SU-DHL-6 (cell line): Measurements from ENCODE around the gene CNKSR1.

Experiments
- H2AFZ ChIP-seq: fragments of 200-600 bp; sonication (generic); 2 replicates; pipeline ENCODE4 v1.6.1; 2014; ENCODE audit warnings: low read depth, mild to moderate bottlenecking, moderate library complexity, mixed read lengths, antibody characterized with exemption, low read length; ENCODE audit not compliant: severe bottlenecking
- H3F3A ChIP-seq: fragments of 200-600 bp; shearing (Covaris generic); 2 replicates; pipeline ENCODE4 v1.6.0; 2016; ENCODE audit warnings: antibody characterized with exemption, mild to moderate bottlenecking; ENCODE audit not compliant: insufficient read depth
- H3K27ac ChIP-seq: fragments of 200-600 bp; sonication (generic); 2 replicates; pipeline ENCODE4 v1.5.1; 2016; ENCODE audit warnings: low read depth, mild to moderate bottlenecking, low read length, moderate library complexity, mixed read lengths
- H3K27me3 ChIP-seq: fragments of 200-600 bp; sonication (generic), shearing (Covaris generic); 2 replicates; pipeline ENCODE4 v1.6.0; 2014; ENCODE audit warnings: mild to moderate bottlenecking, low read length
- H3K36me3 ChIP-seq: fragments of 200-600 bp; sonication (generic); 2 replicates; pipeline ENCODE4 v1.6.1; 2014; ENCODE audit warnings: mild to moderate bottlenecking, low read length, mixed read lengths
- H3K4me2 ChIP-seq: fragments of 300-600, 200-600 bp; shearing (Covaris generic), sonication (generic); 2 replicates; pipeline ENCODE4 v1.6.0; 2014; ENCODE audit warnings: low read length, low read depth, mild to moderate bottlenecking; ENCODE audit not compliant: poor library complexity, severe bottlenecking
- H3K4me3 ChIP-seq: fragments of 200-600 bp; sonication (generic); 2 replicates; pipeline ENCODE4 v1.5.1; 2014; ENCODE audit warnings: antibody characterized with exemption, low read length, mild to moderate bottlenecking, mixed read lengths; ENCODE audit not compliant: insufficient read depth, poor library complexity, severe bottlenecking
- H3K79me2 ChIP-seq: fragments of 200-600 bp; sonication (generic); 2 replicates; pipeline ENCODE4 v1.6.1; 2014; ENCODE audit warnings: mild to moderate bottlenecking, low read length, moderate library complexity; ENCODE audit not compliant: insufficient read depth
- H3K9ac ChIP-seq: fragments of 200-600 bp; sonication (generic); 2 replicates; pipeline ENCODE4 v1.7.0; 2014; ENCODE audit warnings: mild to moderate bottlenecking, low read length
- H3K9me2 ChIP-seq: fragments of 200-600 bp; sonication (generic); replicated peaks from 2 replicates; pipeline ENCODE4 v1.6.1; 2014; ENCODE audit warnings: low read length; ENCODE audit not compliant: insufficient read depth
- H3K9me3 ChIP-seq: fragments of 200-600 bp; sonication (generic); 2 replicates; pipeline ENCODE4 v1.6.1; 2014; ENCODE audit warnings: low read length, mixed read lengths; ENCODE audit not compliant: insufficient read depth
- H4K20me1 ChIP-seq: fragments of 200-600 bp; sonication (generic); 2 replicates; pipeline ENCODE4 v1.6.1; 2014; ENCODE audit warnings: low read depth, mild to moderate bottlenecking, antibody characterized with exemption, low read length, moderate library complexity, mixed read lengths
- CTCF ChIP-seq: fragments of 200-600 bp; sonication (generic); IDR thresholded peaks from one replicate; pipeline ENCODE4 v1.5.1; 2017; ENCODE audit warnings: antibody characterized with exemption, mild to moderate bottlenecking, low read length, moderate library complexity; ENCODE audit not compliant: insufficient read depth, poor library complexity, severe bottlenecking
- EZH2phosphoT487 ChIP-seq: fragments of 200-600 bp; sonication (generic), shearing (Covaris generic); conservative IDR thresholded peaks from 2 replicates; pipeline ENCODE4 v1.6.1; 2018; ENCODE audit warnings: mild to moderate bottlenecking, antibody characterized with exemption, low read length, moderate library complexity, mixed read lengths

Gene CNKSR1

GRCh38 chr1:26158908-26159742, 18.2 kb upstream of the CNKSR1 start, which contains the start of gene FAM110D:
Gene FAM110D, plus strand, starts transcription at chr1:26159079. Its CDS starts 2,213 bp downstream, at chr1:26161292.
- Histone ChIP-seq H3K27me3 (no peaks in the 10 kb centered on the region), H3K4me2 (no peak within 1 kb of the TSS), H3K36me3 (no peaks in the 10 kb centered on the region), H2AFZ (no peak within 1 kb of the TSS), H3K27ac (no peak within 1 kb of the TSS), H3K4me3 (no peak within 1 kb of the TSS), H3K9ac (no peak within 1 kb of the TSS), H3K9me3 (no peaks in the 10 kb centered on the region), H3F3A (no peaks in the 10 kb centered on the region), H3K9me2 (no peaks in the 10 kb centered on the region), H4K20me1 (no peaks in the 10 kb centered on the region), H3K79me2 (no peaks in the 10 kb centered on the region)
- no peak for TF ChIP-seq CTCF
- TF ChIP-seq EZH2phosphoT487 = no peak

GRCh38 chr1:26159743-26160039, 17.6 kb upstream of the CNKSR1 start:
- Histone ChIP-seq H4K20me1 (no peaks in the 10 kb centered on the region), H3K9ac (no peak overlapping the region), H3K4me3 (no peak overlapping the region), H3K79me2 (no peaks in the 10 kb centered on the region), H3K36me3 (no peaks in the 10 kb centered on the region), H2AFZ (no peak overlapping the region), H3K27ac (no peak overlapping the region), H3K9me2 (no peaks in the 10 kb centered on the region), H3K9me3 (no peaks in the 10 kb centered on the region), H3K27me3 (no peaks in the 10 kb centered on the region), H3K4me2 (no peak overlapping the region), H3F3A (no peaks in the 10 kb centered on the region)
- TF ChIP-seq CTCF (no peak), EZH2phosphoT487 (no peak)

- H3K9me2 ChIP-seq = no peaks in the 10 kb centered on the region
- no peaks in the 10 kb centered on the region for H3K36me3 ChIP-seq
- no peak overlapping the region for H3K4me2 ChIP-seq
- no peaks in the 10 kb centered on the region for H3K9me3 ChIP-seq
- H3K4me3 ChIP-seq = no peak overlapping the region
- H2AFZ ChIP-seq = no peak overlapping the region
- no peaks in the 10 kb centered on the region for H3K27me3 ChIP-seq
- no peaks in the 10 kb centered on the region for H3K79me2 ChIP-seq
- no peak for TF ChIP-seq EZH2phosphoT487
- TF ChIP-seq CTCF = no peak
- H3K9ac ChIP-seq = no peak overlapping the region
- H3F3A ChIP-seq = no peaks in the 10 kb centered on the region
- H4K20me1 ChIP-seq = no peaks in the 10 kb centered on the region
- no peak overlapping the region for H3K27ac ChIP-seq
Observed at GRCh38 chr1:26160527-26161414, 16.5 kb upstream of the CNKSR1 start.
